H1 (cell line): ENCODE measurements around the gene MS4A8. TPM values are rescaled to one million over a fixed set of nuclear protein-coding genes. Genes with fewer than 3 reads are reported as not detected.

ENCODE experiments used
- CTCF ChIA-PET: fragments of 300-600 bp; sonication (Branson Sonifier 250); formaldehyde crosslinking; loops from one replicate; lab custom pipeline; 2021; ENCODE audit not compliant: partially characterized antibody; lab: Charles Lee
- POLR2A ChIA-PET: fragments of 300-600 bp; sonication (Branson Sonifier 250); formaldehyde crosslinking; loops from one replicate; lab custom pipeline; 2021; ENCODE audit warnings: inconsistent platforms; ENCODE audit not compliant: partially characterized antibody; lab: Charles Lee
- DNase-seq, 2 experiments: peaks; one replicate each; pipeline versions ENCODE4 v3.0.0 to v3.0.0-alpha.2; 2010 to 2022; ENCODE audit warnings: low spot score in 2 of 2, low read depth in 1 of 2, mixed read lengths in 1 of 2
- FAIRE-seq: peaks from 2 replicates; lab custom pipeline; 2011; peaks lifted over from hg19 to GRCh38; lab: Jason Lieb, UNC
- H2AFZ ChIP-seq: 2 replicates; pipeline ENCODE4 v1.8.1; 2012; ENCODE audit warnings: low read length, inconsistent platforms
- H2AK5ac ChIP-seq: 2 replicates; pipeline ENCODE4 v1.6.1; 2013; ENCODE audit warnings: low read depth, low read length
- H2BK120ac ChIP-seq: replicated peaks from 2 replicates; pipeline ENCODE3; 2013; ENCODE audit warnings: low read depth, low read length, inconsistent platforms
- H2BK12ac ChIP-seq: 2 replicates; pipeline ENCODE4 v1.6.1; 2013; ENCODE audit warnings: low read depth, low read length
- H2BK15ac ChIP-seq: 2 replicates; pipeline ENCODE4 v1.6.1; 2013; ENCODE audit warnings: low read length
- H2BK20ac ChIP-seq: 2 replicates; pipeline ENCODE4 v1.6.1; 2013; ENCODE audit warnings: low read length
- H2BK5ac ChIP-seq: 2 replicates; pipeline ENCODE4 v1.6.1; 2013; ENCODE audit warnings: low read depth, low read length
- H3K14ac ChIP-seq: 2 replicates; pipeline ENCODE4 v1.6.1; 2013; ENCODE audit warnings: inconsistent platforms; ENCODE audit not compliant: insufficient read length
- H3K18ac ChIP-seq: 2 replicates; pipeline ENCODE4 v1.6.1; 2013; ENCODE audit warnings: low read length; ENCODE audit errors: extremely low read depth
- H3K23ac ChIP-seq: 2 replicates; pipeline ENCODE4 v1.6.1; 2013; ENCODE audit warnings: inconsistent platforms; ENCODE audit not compliant: insufficient read length
- H3K23me2 ChIP-seq: 2 replicates; pipeline ENCODE4 v1.6.1; 2013; ENCODE audit warnings: low read depth, low read length
- H3K27ac ChIP-seq: 2 replicates; pipeline ENCODE4 v1.6.1; 2011; ENCODE audit warnings: low read depth, low read length, inconsistent platforms
- H3K27me3 ChIP-seq, 4 experiments: replicated peaks in 1 of 4; 1 replicate in 1 of 4; 2 replicates in 3 of 4; pipeline versions ENCODE4 v1.6.1 to v1.8.1; 2011 to 2013; ENCODE audit warnings: low read length in 3 of 4, mild to moderate bottlenecking in 3 of 4, inconsistent platforms in 2 of 4, mixed read lengths in 2 of 4, moderate library complexity in 1 of 4; ENCODE audit not compliant: control insufficient read depth in 3 of 4, insufficient read depth in 3 of 4; ENCODE audit errors: extremely low read depth in 1 of 4
- H3K36me3 ChIP-seq, 4 experiments: 2 replicates each; pipeline versions ENCODE4 v1.6.1 to v1.8.1; 2011 to 2013; ENCODE audit warnings: mild to moderate bottlenecking in 4 of 4, low read length in 3 of 4, moderate library complexity in 2 of 4, control low read depth in 1 of 4, inconsistent platforms in 1 of 4; ENCODE audit not compliant: insufficient read depth in 4 of 4, control insufficient read depth in 2 of 4
- H3K4ac ChIP-seq: replicated peaks from 2 replicates; pipeline ENCODE3; 2013; ENCODE audit warnings: low read length, low read depth, mixed read lengths, inconsistent platforms; ENCODE audit not compliant: insufficient read length
- H3K4me1 ChIP-seq, 4 experiments: replicated peaks in 1 of 4; 1 replicate in 1 of 4; 2 replicates in 3 of 4; pipeline versions ENCODE4 v1.6.1 to v1.8.1; 2011 to 2013; ENCODE audit warnings: low read length in 3 of 4, inconsistent platforms in 2 of 4, mixed read lengths in 1 of 4; ENCODE audit not compliant: insufficient read depth in 4 of 4, control insufficient read depth in 3 of 4
- H3K4me2 ChIP-seq, 2 experiments: 2 replicates each; pipeline versions ENCODE4 v1.6.1 to v1.8.1; 2011 to 2013; ENCODE audit warnings: low read depth in 2 of 2, low read length in 2 of 2, control low read depth in 1 of 2, inconsistent platforms in 1 of 2, mild to moderate bottlenecking in 1 of 2; ENCODE audit not compliant: insufficient read depth in 1 of 2
- H3K4me3 ChIP-seq, 4 experiments: fragments of 200-600, 300-600 bp in 1 of 4; sonication (generic), shearing (Covaris generic), sonication (Bioruptor Twin) in 1 of 4; 2 replicates each; pipeline versions ENCODE4 v1.5.1 to v1.8.1; 2011 to 2016; ENCODE audit warnings: low read length in 4 of 4, low read depth in 3 of 4, control low read depth in 2 of 4, inconsistent platforms in 2 of 4, mild to moderate bottlenecking in 2 of 4, mixed read lengths in 1 of 4, moderate library complexity in 1 of 4; ENCODE audit not compliant: insufficient read depth in 2 of 4; ENCODE audit errors: extremely low read depth in 1 of 4
- H3K56ac ChIP-seq: replicated peaks from 2 replicates; pipeline ENCODE3; 2013; ENCODE audit warnings: low read depth, mild to moderate bottlenecking, mixed read lengths, low read length, inconsistent platforms; ENCODE audit not compliant: insufficient read length
- H3K79me1 ChIP-seq: 2 replicates; pipeline ENCODE4 v1.6.1; 2013; ENCODE audit warnings: low read depth, low read length, control low read depth
- H3K79me2 ChIP-seq, 2 experiments: 2 replicates each; pipeline versions ENCODE4 v1.6.1 to v1.8.1; 2012 to 2013; ENCODE audit warnings: low read length in 2 of 2, mild to moderate bottlenecking in 2 of 2, inconsistent platforms in 1 of 2; ENCODE audit not compliant: insufficient read depth in 2 of 2, control insufficient read depth in 1 of 2
- H3K9ac ChIP-seq, 4 experiments: replicated peaks in 1 of 4; 1 replicate in 1 of 4; 2 replicates in 3 of 4; pipeline versions ENCODE4 v1.6.1 to v1.8.1; 2011 to 2013; ENCODE audit warnings: low read depth in 3 of 4, low read length in 3 of 4, control low read depth in 2 of 4, mild to moderate bottlenecking in 2 of 4, moderate library complexity in 2 of 4, inconsistent platforms in 1 of 4; ENCODE audit errors: extremely low read depth in 1 of 4
- H3K9me3 ChIP-seq, 2 experiments: 2 replicates each; pipeline versions ENCODE4 v1.6.1 to v1.8.1; 2012 to 2013; ENCODE audit warnings: mild to moderate bottlenecking in 2 of 2, moderate library complexity in 2 of 2, control low read depth in 1 of 2, inconsistent platforms in 1 of 2, low read depth in 1 of 2, low read length in 1 of 2, mixed read lengths in 1 of 2; ENCODE audit not compliant: insufficient read depth in 2 of 2
- H4K20me1 ChIP-seq, 2 experiments: replicated peaks in 1 of 2; 2 replicates each; pipeline versions ENCODE3 to v1.8.1; 2011 to 2013; ENCODE audit warnings: inconsistent platforms in 2 of 2, low read length in 2 of 2, mild to moderate bottlenecking in 1 of 2; ENCODE audit not compliant: insufficient read depth in 2 of 2, control insufficient read depth in 1 of 2
- H4K5ac ChIP-seq: 2 replicates; pipeline ENCODE4 v1.6.1; 2013; ENCODE audit warnings: low read length, low read depth, mixed read lengths, inconsistent platforms; ENCODE audit not compliant: insufficient read length
- H4K8ac ChIP-seq: 2 replicates; pipeline ENCODE4 v1.8.0; 2013; ENCODE audit warnings: mild to moderate bottlenecking, moderate library complexity, low read length, inconsistent platforms; ENCODE audit not compliant: insufficient read depth; ENCODE audit errors: extremely low read depth
- H4K91ac ChIP-seq: replicated peaks from 2 replicates; pipeline ENCODE3; 2013; ENCODE audit warnings: low read length, mixed read lengths, inconsistent platforms; ENCODE audit not compliant: insufficient read length
- CTBP2 ChIP-seq: IDR thresholded peaks from 2 replicates; pipeline ENCODE4 v1.7.0; 2011; ENCODE audit warnings: borderline replicate concordance, mild to moderate bottlenecking, moderate library complexity, mixed read lengths, low read length; ENCODE audit not compliant: insufficient read depth, insufficient read length
- FOSL1 ChIP-seq: IDR thresholded peaks from 2 replicates; pipeline ENCODE4 v1.6.1; 2011; ENCODE audit warnings: mild to moderate bottlenecking, low read depth, low read length, moderate library complexity; ENCODE audit not compliant: insufficient read depth
- NRF1 ChIP-seq: IDR thresholded peaks from 2 replicates; pipeline ENCODE4 v1.6.1; 2011; ENCODE audit warnings: mild to moderate bottlenecking, low read depth, low read length, improper control_type of control experiment
- SP1 ChIP-seq: IDR thresholded peaks from 2 replicates; pipeline ENCODE4 v1.6.1; 2011; ENCODE audit warnings: low read depth, low read length
- WGBS, 2 experiments: shearing (Covaris generic) in 1 of 2; methylation state at CpG; one replicate each; pipeline versions ENCODE4 v1.1.6 to v1.1.7; 2013 to 2015; ENCODE audit warnings: low lambda C conversion rate in 2 of 2, mixed read lengths in 2 of 2, inconsistent platforms in 1 of 2, low coverage in 1 of 2, missing lambda C conversion rate in 1 of 2; ENCODE audit not compliant: insufficient replicate concordance in 2 of 2, insufficient coverage in 1 of 2, insufficient read length in 1 of 2; ENCODE audit errors: extremely low coverage in 1 of 2, missing lambda C conversion rate in 1 of 2; 5-methylcytosine and 5-hydroxymethylcytosine counted together
- polyA plus RNA-seq, 7 experiments: library from polyadenylated mRNA; depleted of rRNA in 3 of 7; stranded (reverse) in 5 of 7; unstranded in 2 of 7; fragments of >200 nt in 5 of 7; fragments of 200-250 nt in 2 of 7; gene quantifications; 1 replicate in 5 of 7; 2 replicates in 1 of 7; 4 replicates in 1 of 7; pipeline versions ENCODE4 v1.2.1 to v1.2.3, GENCODE V29; 2011 to 2013; ENCODE audit warnings: missing spikeins in 2 of 7, mixed read lengths in 2 of 7
- total RNA-seq: library from RNA; stranded (reverse); fragmentation: NEBNext Ultra II Directional; extraction: Animal tissue kit (Norgen Biotek cat#: 25700); gene quantifications from 2 replicates; pipeline ENCODE4 v1.2.1, GENCODE V29; 2021
- TF ChIP-seq, protein P1 (sequence below): IDR thresholded peaks from 2 replicates; pipeline ENCODE4 v1.6.1; 2012; ENCODE audit warnings: inconsistent platforms
- TF ChIP-seq, protein P2 (sequence below): IDR thresholded peaks from 2 replicates; pipeline ENCODE4 v1.6.1; 2011; ENCODE audit warnings: low read depth, mild to moderate bottlenecking, low read length; ENCODE audit not compliant: insufficient read depth

Gene MS4A8
- total and polyA plus RNA-seq, 2 of the 8 experiments (the other 6 are each of a cell fraction or from before 2014, with no cell fraction given) = not detected

DNA sequence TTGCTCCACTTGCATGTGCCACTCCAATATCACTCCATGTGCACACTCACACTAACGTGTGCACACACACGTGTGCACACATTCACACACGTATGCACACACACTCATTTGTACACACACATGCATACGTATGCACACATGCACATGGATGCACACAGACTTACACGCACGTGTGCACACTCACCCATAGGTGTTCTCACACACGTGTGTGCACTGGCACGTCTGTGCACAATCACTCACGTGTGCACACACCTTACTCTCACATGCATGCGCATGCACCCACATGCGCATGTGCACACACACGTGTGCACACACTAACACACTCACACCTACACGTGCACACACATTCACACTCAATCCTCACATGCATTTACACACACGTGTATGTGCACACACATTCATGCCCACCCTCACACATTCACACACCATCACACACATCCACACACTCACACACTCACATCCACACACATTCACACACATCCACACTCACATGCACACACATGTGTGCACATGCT, 48.0 kb downstream of the MS4A8 start:
- no peak overlapping the region for H4K5ac ChIP-seq
- no peak overlapping the region for H3K14ac ChIP-seq
- no peaks in the 10 kb centered on the region for H3K36me3 ChIP-seq
- DNase-seq = no peak
- H2BK15ac ChIP-seq = no peak overlapping the region
- no peaks in the 10 kb centered on the region for H3K79me2 ChIP-seq
- H3K27me3 ChIP-seq = no peaks in the 10 kb centered on the region
- H3K56ac ChIP-seq = no peak overlapping the region
- POLR2A ChIA-PET = no interaction called here
- H3K4me3 ChIP-seq = no peak overlapping the region
- H3K9me3 ChIP-seq = peaks cover 0 to 3% of the 10 kb centered on the region in 2 experiments; a peak in 1 of 4 replicates
- no peak overlapping the region for H4K91ac ChIP-seq
- no peak overlapping the region for H2BK120ac ChIP-seq
- no peak for FAIRE-seq
- H3K23ac ChIP-seq = no peak overlapping the region
- no peak overlapping the region for H3K4me2 ChIP-seq
- H3K18ac ChIP-seq = no peak overlapping the region
- H3K4ac ChIP-seq = peak overlapping the region; percentile 21
- H2BK20ac ChIP-seq = no peak overlapping the region
- H2BK12ac ChIP-seq = no peak overlapping the region; the same call in 1 of the 2 replicates
- no peak overlapping the region; the same call in 1 of the 2 replicates for H4K8ac ChIP-seq
- no peak overlapping the region for H2AK5ac ChIP-seq
- H3K27ac ChIP-seq = no peak overlapping the region
- H3K79me1 ChIP-seq = no peaks in the 10 kb centered on the region
- H4K20me1 ChIP-seq = peaks cover 0 to 4% of the 10 kb centered on the region in 2 experiments
- no peak overlapping the region for H3K9ac ChIP-seq
- H2AFZ ChIP-seq = no peak overlapping the region
- 90% methylated on average over 14 of the region's 14 CpGs; no CpG with 5 or more reads in 1 of the 2 experiments for WGBS, 2 experiments
- CTCF ChIA-PET = interaction anchor here (0.8 to 2.9 kb wide), 7 partner anchors 8 to 483 kb away, joined by 3 to 18 read pairs (median 3); partner anchors contain the start of gene MS4A15
- no peaks in the 10 kb centered on the region for H3K23me2 ChIP-seq
- no peak overlapping the region for H2BK5ac ChIP-seq
- TF ChIP-seq NRF1 (no peak), SP1 (no peak), FOSL1 (no peak), CTBP2 (no peak)
- TF ChIP-seq, protein P1, sequence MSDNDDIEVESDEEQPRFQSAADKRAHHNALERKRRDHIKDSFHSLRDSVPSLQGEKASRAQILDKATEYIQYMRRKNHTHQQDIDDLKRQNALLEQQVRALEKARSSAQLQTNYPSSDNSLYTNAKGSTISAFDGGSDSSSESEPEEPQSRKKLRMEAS = no peak
- TF ChIP-seq, protein P2, sequence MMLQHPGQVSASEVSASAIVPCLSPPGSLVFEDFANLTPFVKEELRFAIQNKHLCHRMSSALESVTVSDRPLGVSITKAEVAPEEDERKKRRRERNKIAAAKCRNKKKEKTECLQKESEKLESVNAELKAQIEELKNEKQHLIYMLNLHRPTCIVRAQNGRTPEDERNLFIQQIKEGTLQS = no peak
- H3K4me1 ChIP-seq = no peaks in the 10 kb centered on the region
